Fibroblast of lung (primary cell): ENCODE measurements around the gene ZFAND5.

Source experiments
- CTCF ChIP-seq, 2 donors: IDR thresholded peaks in 1 of 2; conservative IDR thresholded peaks in 1 of 2; 1 replicate in 1 of 2; 2 replicates in 1 of 2; pipeline ENCODE4 v1.5.1; 2011 to 2012; ENCODE audit warnings: low read length in 2 of 2, control low read depth in 1 of 2, inconsistent platforms in 1 of 2, low read depth in 1 of 2, mild to moderate bottlenecking in 1 of 2
- EZH2 ChIP-seq: IDR thresholded peaks from 2 replicates; pipeline ENCODE4 v1.5.1; 2012; ENCODE audit warnings: low read length, control low read depth, mild to moderate bottlenecking; ENCODE audit errors: missing control alignments

DNA sequence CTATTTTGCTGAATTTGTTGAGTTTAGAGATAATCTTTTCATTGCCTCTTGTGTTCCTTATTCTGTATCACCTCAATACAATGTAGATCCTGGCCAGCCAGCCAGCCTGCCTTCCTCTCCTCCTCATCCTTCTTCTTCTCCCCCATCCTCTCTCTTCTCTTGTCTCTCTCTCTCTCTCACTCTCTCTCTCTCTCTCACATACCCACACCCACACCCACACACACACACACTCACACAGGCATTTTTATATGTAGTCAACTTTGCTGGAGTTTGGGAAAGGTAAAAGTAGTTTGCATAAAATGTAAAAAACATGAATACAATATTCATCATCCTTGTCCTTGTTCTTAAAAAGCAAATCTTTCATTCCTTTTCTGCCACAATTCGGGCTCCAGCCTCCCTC, 60.5 kb downstream of the ZFAND5 start:
- TF ChIP-seq CTCF (conservative IDR thresholded peaks at IDR 0.05 in 1 of 2, IDR thresholded peaks at IDR 0.05 in 1 of 2; ENCODE audit: low read depth in 1 of 2, low read length in 2 of 2) (no peak), EZH2 (no peak)
